Esophagus muscularis mucosa (tissue), 4 donors: ENCODE data around the gene ACVR1.

Experiments used
- CTCF ChIP-seq, 3 experiments: fragments of 200-600 bp in 2 of 3; fragments of 450-650 bp in 1 of 3; sonication (generic) in 2 of 3; IDR thresholded peaks; one replicate each; pipeline ENCODE4 v1.5.1; 2017 to 2019; ENCODE audit warnings: antibody characterized with exemption in 3 of 3, mild to moderate bottlenecking in 2 of 3, moderate library complexity in 1 of 3
- EP300 ChIP-seq: sonication (generic); formaldehyde crosslinking; IDR thresholded peaks from one replicate; pipeline ENCODE4 v1.6.1; 2017; ENCODE audit warnings: antibody characterized with exemption
- POLR2AphosphoS5 ChIP-seq, 2 donors: sonication (generic); formaldehyde crosslinking; IDR thresholded peaks; one replicate each; pipeline ENCODE4 v1.6.1; 2017; ENCODE audit warnings: antibody characterized with exemption in 2 of 2

GRCh38 chr2:157789256-157789655 is 86.9 kb downstream of the ACVR1 start:
- TF ChIP-seq CTCF (IDR thresholded peaks at IDR 0.05), result no peak
- no peak for TF ChIP-seq EP300
- TF ChIP-seq POLR2AphosphoS5 (IDR thresholded peaks at IDR 0.05), result no peak
